ENCODE results near the gene RAB6B. TPM values are rescaled to one million over a fixed set of nuclear protein-coding genes. Genes with fewer than 3 reads are reported as not detected.

RAB6B gene
- total RNA-seq, 2 experiments from 2014 or later, result 1.7 to 2.0 TPM

- Mint-ChIP-seq H3K4me1 (ENCODE audit: low read depth) (no peaks in the 10 kb centered on the region), H3K27me3 (peaks cover 23% of the 10 kb centered on the region), H3K4me3 (no peak overlapping the region), H3K9me3 (no peaks in the 10 kb centered on the region), H3K27ac (no peak overlapping the region), H3K36me3 (ENCODE audit: low read depth) (no peaks in the 10 kb centered on the region)
- no peak for TF ChIP-seq CTCF (IDR thresholded peaks at IDR 0.05)
- ATAC-seq (no peak), DNase-seq (no peak)
- ChIA-PET CTCF (no interaction called here), POLR2A (no interaction called here)
- intact Hi-C loops (cut with micrococcal nuclease), result no loop called here
Measured at GRCh38 chr3:133776794-133777438, 118.8 kb downstream of the RAB6B start.

- Mint-ChIP-seq H3K4me3 (no peak overlapping the region), H3K4me1 (ENCODE audit: low read depth) (no peaks in the 10 kb centered on the region), H3K27ac (no peak overlapping the region), H3K9me3 (no peaks in the 10 kb centered on the region), H3K27me3 (peaks cover 25% of the 10 kb centered on the region), H3K36me3 (ENCODE audit: low read depth) (no peaks in the 10 kb centered on the region)
- ChIA-PET POLR2A (interaction anchor here (0.6 kb wide), 1 partner anchor 20 kb away, joined by 3 read pairs; no protein-coding TSS in a partner anchor), CTCF (no interaction called here)
- ATAC-seq (no peak), DNase-seq (no peak)
- no peak for TF ChIP-seq CTCF (IDR thresholded peaks at IDR 0.05)
- intact Hi-C loops (cut with micrococcal nuclease), result no loop called here
Measured at GRCh38 chr3:133775835-133776234, 119.8 kb downstream of the RAB6B start.

GRCh38 chr3:133775309-133775708 is 120.4 kb downstream of the RAB6B start:
- no peak for DNase-seq
- no peaks in the 10 kb centered on the region for H3K4me1 Mint-ChIP-seq (ENCODE audit: low read depth)
- no peak overlapping the region for H3K27ac Mint-ChIP-seq
- H3K27me3 Mint-ChIP-seq, result peaks cover 25% of the 10 kb centered on the region
- H3K36me3 Mint-ChIP-seq (ENCODE audit: low read depth), result no peaks in the 10 kb centered on the region
- ChIA-PET POLR2A (interaction anchor here (0.6 kb wide), 1 partner anchor 20 kb away, joined by 3 read pairs; no protein-coding TSS in a partner anchor), CTCF (no interaction called here)
- no peak for TF ChIP-seq CTCF (IDR thresholded peaks at IDR 0.05)
- ATAC-seq, result no peak
- intact Hi-C loops (cut with micrococcal nuclease), result no loop called here
- no peak overlapping the region for H3K4me3 Mint-ChIP-seq
- no peaks in the 10 kb centered on the region for H3K9me3 Mint-ChIP-seq

Other genes with a start within 250 kb of the RAB6B start
- 10 to 100 TPM; 80.1 to 83.5 TPM for gene TOPBP1, start 233.9 kb downstream of the RAB6B start, total RNA-seq
- gene TF, start 149.5 kb downstream of the RAB6B start, total RNA-seq, result under 1 TPM; 0.02 to 0.34 TPM
- gene SRPRB, start 90.1 kb downstream of the RAB6B start, total RNA-seq, result 10 to 100 TPM; 63.8 to 65.8 TPM
- not detected for gene SLCO2A1, start 134.0 kb upstream of the RAB6B start, total RNA-seq

All from activated CD8-positive, alpha-beta T cell treated with anti-CD3 and anti-CD28 coated beads for 36 hours (primary cell).